Cardiac septum (tissue), 1 donor: ENCODE results near the gene CCDC81. TPM values are rescaled to one million over a fixed set of nuclear protein-coding genes. Genes with fewer than 3 reads are reported as not detected.
"Not testable (repeated sequence)": the region's sequence is repeated elsewhere in the genome, so short reads cannot be mapped to it uniquely, and the experiment has no call there.

ENCODE experiments used
- DNase-seq: peaks from one replicate; pipeline ENCODE4 v3.0.0-alpha.2; 2020; ENCODE audit warnings: low spot score
- intact Hi-C: fragments of 100-400 bp; cut with DNase I; formaldehyde crosslinking; loops from one replicate; pipeline ENCODE4 v1.14.0; 2022
- long read RNA-seq: library from polyadenylated mRNA; unstranded; transcript quantifications from one replicate; pipeline ENCODE4 v2.0.0, GENCODE V29; 2021
- total RNA-seq: library from RNA; stranded (reverse); fragmentation: NEBNext Ultra II Directional; extraction: Animal tissue kit (Norgen Biotek cat#: 25700); gene quantifications from one replicate; pipeline ENCODE4 v1.2.1, GENCODE V29; 2021
- donor health status: DM: no; HTN: no; CAD: no.

CCDC81 gene
- 0.59 TPM for total RNA-seq
- long read RNA-seq = 0 reads

- intact Hi-C loops = no loop called here
- DNase-seq = no peak
Measured at GRCh38 chr11:86374586-86374985, at the start of gene CCDC81. TSS of gene CCDC81 (plus strand) at chr11:86374887. CDS start at chr11:86375164, 277 bp downstream.

- intact Hi-C loops = no loop called here
- DNase-seq = no peak
Measured at GRCh38 chr11:86335131-86335767, 39.4 kb upstream of the CCDC81 start.

- intact Hi-C loops = no loop called here
- no peak for DNase-seq
Measured at GRCh38 chr11:86337227-86337626, 37.5 kb upstream of the CCDC81 start.

GRCh38 chr11:86341382-86341781, 33.3 kb upstream of the CCDC81 start:
- DNase-seq = no peak
- intact Hi-C loops = no loop called here

- intact Hi-C loops = no loop called here
- DNase-seq = no peak
Measured at GRCh38 chr11:86346513-86346912, 28.2 kb upstream of the CCDC81 start.

GRCh38 chr11:86355256-86355655, 19.4 kb upstream of the CCDC81 start:
- intact Hi-C loops = no loop called here

GRCh38 chr11:86357412-86357811, 17.3 kb upstream of the CCDC81 start:
- intact Hi-C loops, DNase-seq: not testable (repeated sequence)

More at GRCh38 chr11:86355256-86355655, 19.4 kb upstream of the CCDC81 start:
- DNase-seq = no peak

GRCh38 chr11:86358720-86359119, 16.0 kb upstream of the CCDC81 start:
- no peak for DNase-seq

GRCh38 chr11:86360775-86361395, 13.8 kb upstream of the CCDC81 start:
- intact Hi-C loops = no loop called here
- no peak for DNase-seq

More at GRCh38 chr11:86358720-86359119, 16.0 kb upstream of the CCDC81 start:
- intact Hi-C loops = no loop called here

GRCh38 chr11:86363424-86363823, 11.3 kb upstream of the CCDC81 start:
- intact Hi-C loops = no loop called here
- DNase-seq = no peak

GRCh38 chr11:86365546-86365945, 9.1 kb upstream of the CCDC81 start:
- DNase-seq = no peak
- intact Hi-C loops = no loop called here

GRCh38 chr11:86369668-86370067, 5.0 kb upstream of the CCDC81 start:
- intact Hi-C loops = no loop called here
- DNase-seq = no peak

GRCh38 chr11:86370171-86370570, 4.5 kb upstream of the CCDC81 start:
- DNase-seq = no peak
- intact Hi-C loops = no loop called here

- intact Hi-C loops = no loop called here
- DNase-seq = no peak
Measured at GRCh38 chr11:86370922-86371594, 3.6 kb upstream of the CCDC81 start.

GRCh38 chr11:86372041-86372440, 2.6 kb upstream of the CCDC81 start:
- intact Hi-C loops = no loop called here
- no peak for DNase-seq

GRCh38 chr11:86372586-86372985, 2.1 kb upstream of the CCDC81 start:
- intact Hi-C loops = no loop called here
- DNase-seq = no peak

- no peak for DNase-seq
- intact Hi-C loops = no loop called here
Measured at GRCh38 chr11:86374069-86374468, 618 bp upstream of the CCDC81 start.

- intact Hi-C loops = no loop called here
- DNase-seq = no peak
Measured at GRCh38 chr11:86377972-86378371, 3.3 kb downstream of the CCDC81 start.

GRCh38 chr11:86380295-86381059, 5.8 kb downstream of the CCDC81 start:
- DNase-seq = no peak
- intact Hi-C loops = no loop called here
